Measurements from ENCODE around the gene NOX1.

NOX1 gene

GRCh38 chrX:100850317-100850716, 23.8 kb downstream of the NOX1 start:
- no peaks in the 10 kb centered on the region for H3K36me3 ChIP-seq
- no peaks in the 10 kb centered on the region for H3K4me1 ChIP-seq (ENCODE audit: control insufficient read depth in 1 of 2, insufficient read depth in 1 of 2, low read depth in 1 of 2, low read length in 1 of 2)
- no peaks in the 10 kb centered on the region for H3K9me3 ChIP-seq
- no peaks in the 10 kb centered on the region for H3K27me3 ChIP-seq
- TF ChIP-seq CTCF (IDR thresholded peaks at IDR 0.05), result no peak
- no peak overlapping the region for H3K27ac ChIP-seq
- no peak overlapping the region for H3K4me3 ChIP-seq (ENCODE audit: low read depth in 1 of 2, low read length in 1 of 2)

- H3K4me1 ChIP-seq (ENCODE audit: control insufficient read depth in 1 of 2, insufficient read depth in 1 of 2, low read depth in 1 of 2, low read length in 1 of 2), result no peaks in the 10 kb centered on the region
- H3K9me3 ChIP-seq, result no peaks in the 10 kb centered on the region
- H3K27me3 ChIP-seq, result no peaks in the 10 kb centered on the region
- peaks cover 44% of the 10 kb centered on the region for H3K36me3 ChIP-seq
- TF ChIP-seq CTCF (IDR thresholded peaks at IDR 0.05), result no peak
- H3K4me3 ChIP-seq (ENCODE audit: low read depth in 1 of 2, low read length in 1 of 2), result no peak overlapping the region
- H3K27ac ChIP-seq, result no peak overlapping the region
Observed at GRCh38 chrX:100831219-100831946, 42.8 kb downstream of the NOX1 start.

GRCh38 chrX:100830547-100830946, 43.6 kb downstream of the NOX1 start:
- H3K27ac ChIP-seq, result no peak overlapping the region
- H3K9me3 ChIP-seq, result no peaks in the 10 kb centered on the region
- no peak overlapping the region for H3K4me3 ChIP-seq (ENCODE audit: low read depth in 1 of 2, low read length in 1 of 2)
- TF ChIP-seq CTCF (IDR thresholded peaks at IDR 0.05), result no peak
- peaks cover 44% of the 10 kb centered on the region for H3K36me3 ChIP-seq
- H3K4me1 ChIP-seq (ENCODE audit: control insufficient read depth in 1 of 2, insufficient read depth in 1 of 2, low read depth in 1 of 2, low read length in 1 of 2), result no peaks in the 10 kb centered on the region
- H3K27me3 ChIP-seq, result no peaks in the 10 kb centered on the region

- no peak for TF ChIP-seq CTCF (IDR thresholded peaks at IDR 0.05)
- H3K27me3 ChIP-seq, result no peaks in the 10 kb centered on the region
- peaks cover 44% of the 10 kb centered on the region for H3K36me3 ChIP-seq
- H3K4me1 ChIP-seq (ENCODE audit: control insufficient read depth in 1 of 2, insufficient read depth in 1 of 2, low read depth in 1 of 2, low read length in 1 of 2), result no peaks in the 10 kb centered on the region
- H3K9me3 ChIP-seq, result no peaks in the 10 kb centered on the region
- H3K4me3 ChIP-seq (ENCODE audit: low read depth in 1 of 2, low read length in 1 of 2), result no peak overlapping the region
- no peak overlapping the region for H3K27ac ChIP-seq
Observed at GRCh38 chrX:100830143-100830542, 44.0 kb downstream of the NOX1 start.

GRCh38 chrX:100829730-100830129, 44.4 kb downstream of the NOX1 start:
- Histone ChIP-seq H3K36me3 (peaks cover 45% of the 10 kb centered on the region), H3K9me3 (no peaks in the 10 kb centered on the region), H3K27ac (no peak overlapping the region), H3K4me3 (ENCODE audit: low read depth in 1 of 2, low read length in 1 of 2) (no peak overlapping the region), H3K4me1 (ENCODE audit: control insufficient read depth in 1 of 2, insufficient read depth in 1 of 2, low read depth in 1 of 2, low read length in 1 of 2) (no peaks in the 10 kb centered on the region), H3K27me3 (no peaks in the 10 kb centered on the region)
- no peak for TF ChIP-seq CTCF (IDR thresholded peaks at IDR 0.05)
